UCSD-AML1 (cell line): ENCODE results near the gene FAM72B.
"Not testable (repeated sequence)": the region's sequence is repeated elsewhere in the genome, so short reads cannot be mapped to it uniquely, and the experiment has no call there.

ENCODE experiments used
- DNase-seq: peaks from one replicate; lab custom pipeline; 2025; ENCODE audit not compliant: unreplicated experiment; lab: John Stamatoyannopoulos, UW

Gene FAM72B

DNA sequence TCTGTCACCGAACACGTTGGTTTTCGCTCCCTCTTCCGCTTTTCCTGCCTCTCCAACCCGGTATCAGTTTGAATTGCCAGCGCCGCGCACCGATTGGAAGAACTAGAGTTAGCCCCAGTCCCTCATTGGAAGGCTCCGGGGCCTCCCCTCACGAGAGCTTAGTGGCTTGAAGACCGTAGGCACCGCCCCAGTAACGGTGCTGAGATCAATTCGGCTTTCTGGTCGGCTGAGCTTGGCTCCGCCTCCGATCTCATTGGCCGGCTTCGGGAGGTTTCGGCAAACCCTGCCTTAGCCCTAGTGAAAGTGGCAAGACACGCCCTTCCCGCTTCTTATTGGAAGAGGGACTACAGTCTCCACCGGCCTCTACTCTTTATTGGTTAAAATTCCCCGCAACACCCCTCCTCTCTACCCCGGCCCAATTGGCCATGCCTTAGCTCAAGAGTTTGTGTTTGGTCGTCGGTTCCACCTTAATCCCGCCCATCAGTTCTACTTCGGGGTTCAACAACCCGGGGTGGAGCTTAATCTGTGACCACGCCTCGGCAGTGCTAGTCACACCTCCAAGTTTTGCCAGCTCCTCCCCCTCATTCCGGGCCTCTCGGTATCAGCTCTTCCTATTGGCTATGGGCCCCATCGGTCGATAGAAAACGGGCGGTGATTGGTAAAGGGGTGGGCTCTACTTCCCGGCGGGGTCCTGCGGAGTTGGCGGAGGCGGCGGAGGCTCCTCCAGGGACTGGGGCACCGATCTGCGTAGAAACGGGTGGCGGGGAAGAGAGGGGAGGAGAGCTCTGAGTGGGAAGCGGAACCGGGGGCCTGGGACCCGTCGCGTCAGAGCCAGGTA is at the start of gene FAM72B, which contains the start of gene SRGAP2C:
FAM72B (minus strand) TSS at position 51 of the 838 bp plus-strand sequence. CDS start 851 bp downstream, outside the sequence.
SRGAP2C (plus strand) TSS at position 686 of the 838 bp plus-strand sequence. CDS start 2,472 bp downstream, outside the sequence.
- DNase-seq = peak; percentile 95

DNA sequence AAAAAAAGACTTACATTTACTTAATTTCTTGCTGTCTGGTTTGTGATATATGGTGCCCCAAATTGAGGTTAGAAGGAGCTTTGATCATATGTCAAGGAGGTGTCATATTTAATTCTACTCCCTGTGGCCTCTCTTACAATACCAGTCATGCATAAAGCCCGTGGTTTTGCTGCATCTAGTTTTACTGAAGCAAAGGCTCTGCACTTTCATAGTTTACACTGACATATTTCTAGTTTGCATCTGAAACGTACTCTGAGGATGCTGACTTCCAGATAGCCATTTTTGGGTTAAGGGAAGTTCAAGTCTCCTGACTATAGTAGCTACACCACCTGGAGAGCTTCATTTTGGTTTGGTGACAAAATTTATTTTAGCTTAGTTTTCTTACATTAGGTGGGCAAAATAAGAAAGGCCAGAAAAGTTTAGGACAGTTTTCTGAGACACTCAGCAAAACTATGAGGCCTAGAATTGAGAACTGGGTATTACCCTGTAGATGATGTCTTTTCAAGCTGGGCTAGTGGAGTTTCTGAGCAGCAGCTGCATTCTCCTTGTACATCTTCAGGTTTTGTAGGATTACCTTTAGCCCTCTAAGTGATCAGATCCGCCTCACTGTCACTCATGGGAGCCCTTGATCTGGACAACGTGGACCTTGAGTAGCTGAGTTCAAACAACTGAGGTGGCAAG is 48.4 kb upstream of the FAM72B start:
- not testable (repeated sequence) for DNase-seq

- not testable (repeated sequence) for DNase-seq
Measured at GRCh38 chr1:121230636-121231035, 46.5 kb upstream of the FAM72B start.

DNA sequence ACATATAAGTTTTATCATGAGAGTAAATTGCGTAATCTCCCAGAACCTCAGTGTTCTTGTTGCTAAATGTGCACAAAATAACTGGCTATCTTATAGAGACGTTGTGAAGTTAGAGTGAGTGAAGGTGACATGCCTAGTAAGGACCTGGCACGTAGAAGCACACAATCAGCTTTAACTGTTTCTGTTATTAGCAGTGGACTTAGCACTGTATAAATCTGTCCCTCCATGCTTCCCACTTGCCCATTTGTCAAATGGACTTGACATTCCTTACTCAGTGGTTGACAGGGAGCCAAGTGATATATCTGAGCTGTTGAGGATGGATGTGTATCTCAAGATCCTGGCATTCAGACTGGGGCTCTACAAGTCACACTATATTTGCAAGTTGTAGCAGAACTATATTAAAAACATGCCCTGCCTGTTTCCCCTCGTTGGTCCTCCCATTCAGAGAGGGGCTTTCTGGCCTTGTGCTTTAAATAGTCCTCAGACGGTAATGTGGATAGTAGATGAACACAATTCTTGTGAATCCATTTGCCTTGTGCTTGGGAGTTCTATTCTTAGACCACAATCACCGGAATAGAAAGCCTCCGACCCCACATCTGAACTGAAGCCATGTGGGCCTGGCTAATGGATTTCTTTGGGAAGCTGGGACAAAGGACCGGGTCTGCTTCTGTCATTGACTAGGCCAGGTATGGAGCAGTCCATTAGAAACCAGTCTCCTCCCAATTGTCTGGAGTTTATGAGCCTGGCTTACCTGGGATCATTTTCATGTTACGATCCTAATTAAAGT is 43.6 kb upstream of the FAM72B start:
- not testable (repeated sequence) for DNase-seq

DNA sequence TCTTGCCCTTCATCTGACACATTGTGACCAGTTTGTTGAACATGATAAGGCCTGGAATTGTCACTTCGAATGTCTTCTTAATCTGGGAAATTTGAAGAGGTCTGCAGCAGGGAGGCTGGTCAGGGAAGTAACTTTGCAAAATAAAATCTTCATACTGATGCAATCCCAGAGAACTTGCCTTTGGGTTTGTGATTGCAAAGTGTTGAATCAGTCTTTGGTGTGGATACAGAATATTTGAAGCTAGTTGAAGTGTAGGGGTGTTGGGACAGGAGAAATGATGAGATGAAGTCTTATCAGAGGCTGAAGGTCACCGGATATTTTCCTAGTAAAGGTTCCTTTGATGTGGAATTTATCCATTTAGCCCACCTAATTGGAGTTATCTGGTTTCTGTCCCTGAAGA is 42.8 kb upstream of the FAM72B start:
- not testable (repeated sequence) for DNase-seq

GRCh38 chr1:121226295-121226904 is 42.3 kb upstream of the FAM72B start:
- DNase-seq = not testable (repeated sequence)

DNA sequence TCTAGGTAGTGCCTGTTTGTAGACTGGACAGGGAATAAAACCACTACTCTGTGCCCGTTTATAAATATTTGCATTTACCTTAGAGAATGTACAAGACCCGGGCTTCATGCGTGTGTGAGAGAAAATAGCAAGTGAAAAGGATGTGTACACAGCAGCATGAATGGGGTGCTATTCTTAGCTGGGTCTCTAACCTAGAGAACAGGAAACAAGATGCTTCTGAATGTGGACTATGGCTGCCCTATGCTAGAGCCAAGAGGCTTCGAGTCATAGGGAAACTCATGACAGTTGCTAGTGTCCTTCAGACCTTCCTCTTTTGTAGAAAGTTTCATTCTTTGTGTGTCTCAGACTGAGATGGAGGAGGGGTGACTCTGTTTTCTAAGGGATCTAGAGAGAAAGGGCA is 40.6 kb upstream of the FAM72B start:
- DNase-seq = not testable (repeated sequence)

DNA sequence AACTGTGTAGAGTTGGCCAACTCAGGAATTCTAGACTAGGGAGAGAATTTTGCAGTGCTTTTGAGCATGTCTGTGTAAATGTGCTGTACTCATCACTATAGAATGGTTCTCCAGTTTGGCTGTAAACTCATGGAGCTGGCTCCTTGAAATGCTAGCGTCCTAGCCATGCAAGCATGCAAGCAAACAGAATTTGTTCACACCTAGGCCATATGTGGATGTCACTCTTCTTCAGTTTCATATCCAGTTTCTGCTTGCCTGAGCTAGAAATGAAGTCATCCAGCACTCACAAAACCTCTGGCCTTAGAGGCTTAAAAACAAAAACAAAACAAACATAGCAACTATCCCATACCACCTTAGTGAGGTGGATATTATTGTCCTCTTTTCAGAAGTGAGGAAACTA is 37.6 kb upstream of the FAM72B start:
- not testable (repeated sequence) for DNase-seq

- DNase-seq = not testable (repeated sequence)
Measured at GRCh38 chr1:121216676-121217075, 32.5 kb upstream of the FAM72B start.

DNA sequence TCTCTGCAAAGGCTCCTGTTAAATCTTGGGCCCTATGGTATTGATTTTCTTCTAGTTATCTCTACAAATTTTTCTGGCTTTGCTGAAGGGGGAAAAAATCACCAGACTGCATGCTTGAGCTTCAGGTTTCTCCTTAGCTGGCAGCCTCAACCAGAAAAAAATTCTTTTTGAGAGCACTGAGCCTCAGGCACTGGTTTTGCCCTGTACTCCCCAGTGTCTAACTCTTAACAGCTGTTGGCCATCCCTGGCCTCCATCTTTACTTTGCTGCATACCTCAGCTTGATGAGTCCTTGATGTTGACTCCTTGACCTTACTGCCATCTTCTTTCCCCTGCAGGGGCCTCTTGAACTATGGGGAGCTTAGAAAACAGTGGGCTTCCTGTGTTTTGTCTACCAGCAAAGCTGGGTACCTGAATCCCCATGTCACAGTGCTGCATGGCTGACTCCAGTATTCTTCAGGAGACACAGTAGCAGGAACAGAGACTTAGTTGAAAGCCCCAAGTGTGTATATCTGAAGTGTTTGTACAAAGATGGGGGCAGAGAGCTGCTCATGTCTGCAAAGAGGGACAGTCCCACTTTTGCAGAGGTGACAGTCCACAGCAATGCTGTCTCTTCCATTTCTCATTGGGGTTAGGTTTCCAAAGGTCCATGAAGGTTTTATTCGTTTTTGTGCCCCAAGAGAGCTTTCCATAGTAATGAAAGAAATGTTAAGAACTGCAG is 31.7 kb upstream of the FAM72B start:
- DNase-seq = not testable (repeated sequence)

DNA sequence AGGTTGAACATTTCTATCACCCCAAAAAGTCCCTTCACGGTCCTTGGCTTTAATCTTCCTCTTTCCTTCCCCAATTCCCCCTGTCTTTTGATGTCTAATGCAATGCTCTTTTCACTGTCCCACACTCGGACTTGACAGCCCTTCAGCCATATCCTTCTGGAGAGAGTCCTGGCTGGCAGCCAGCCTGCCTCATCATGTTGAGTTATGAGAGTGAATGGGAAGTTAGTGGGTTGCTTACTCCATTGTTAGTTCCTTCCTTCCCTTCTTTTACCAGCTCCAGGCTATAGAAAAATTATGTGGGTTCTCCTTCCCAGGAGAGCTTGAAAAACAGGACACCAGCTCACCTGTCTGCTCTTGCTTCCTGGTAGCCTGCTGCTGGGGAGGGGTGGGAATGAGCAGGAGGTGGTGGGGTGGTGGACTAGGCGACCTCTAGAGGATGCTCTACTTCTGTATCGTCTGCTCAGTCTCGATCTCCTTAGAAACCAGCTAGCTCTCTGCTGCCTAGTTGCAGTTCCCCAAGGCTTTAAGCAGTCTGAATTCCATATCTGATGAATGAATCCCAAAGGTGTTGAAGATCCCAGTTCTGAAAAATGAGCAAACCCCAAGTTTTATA is 30.5 kb upstream of the FAM72B start:
- not testable (repeated sequence) for DNase-seq

GRCh38 chr1:121213491-121213890 is 29.4 kb upstream of the FAM72B start:
- peak; percentile 6 for DNase-seq

GRCh38 chr1:121210778-121211177 is 26.6 kb upstream of the FAM72B start:
- DNase-seq = not testable (repeated sequence)

DNA sequence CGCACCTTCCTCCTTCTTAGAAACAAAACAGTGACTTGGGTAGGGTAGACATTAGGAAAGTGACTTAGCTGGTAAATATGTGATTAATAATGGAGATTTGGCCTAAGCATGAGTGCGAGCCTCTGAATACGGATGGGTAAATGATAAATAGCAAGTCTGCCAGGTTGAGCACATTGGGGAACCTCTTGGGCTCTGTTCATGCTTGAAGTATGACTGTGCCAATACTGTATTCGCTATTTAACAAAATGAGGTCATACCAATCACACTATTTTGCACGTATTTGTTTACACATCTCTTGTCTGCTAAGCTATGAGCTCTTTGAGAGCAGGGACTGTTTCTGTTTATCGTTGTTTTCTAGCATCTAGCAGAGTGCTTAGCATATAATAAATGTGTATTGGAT is 24.2 kb upstream of the FAM72B start:
- not testable (repeated sequence) for DNase-seq

GRCh38 chr1:121207328-121207727 is 23.2 kb upstream of the FAM72B start:
- not testable (repeated sequence) for DNase-seq

DNA sequence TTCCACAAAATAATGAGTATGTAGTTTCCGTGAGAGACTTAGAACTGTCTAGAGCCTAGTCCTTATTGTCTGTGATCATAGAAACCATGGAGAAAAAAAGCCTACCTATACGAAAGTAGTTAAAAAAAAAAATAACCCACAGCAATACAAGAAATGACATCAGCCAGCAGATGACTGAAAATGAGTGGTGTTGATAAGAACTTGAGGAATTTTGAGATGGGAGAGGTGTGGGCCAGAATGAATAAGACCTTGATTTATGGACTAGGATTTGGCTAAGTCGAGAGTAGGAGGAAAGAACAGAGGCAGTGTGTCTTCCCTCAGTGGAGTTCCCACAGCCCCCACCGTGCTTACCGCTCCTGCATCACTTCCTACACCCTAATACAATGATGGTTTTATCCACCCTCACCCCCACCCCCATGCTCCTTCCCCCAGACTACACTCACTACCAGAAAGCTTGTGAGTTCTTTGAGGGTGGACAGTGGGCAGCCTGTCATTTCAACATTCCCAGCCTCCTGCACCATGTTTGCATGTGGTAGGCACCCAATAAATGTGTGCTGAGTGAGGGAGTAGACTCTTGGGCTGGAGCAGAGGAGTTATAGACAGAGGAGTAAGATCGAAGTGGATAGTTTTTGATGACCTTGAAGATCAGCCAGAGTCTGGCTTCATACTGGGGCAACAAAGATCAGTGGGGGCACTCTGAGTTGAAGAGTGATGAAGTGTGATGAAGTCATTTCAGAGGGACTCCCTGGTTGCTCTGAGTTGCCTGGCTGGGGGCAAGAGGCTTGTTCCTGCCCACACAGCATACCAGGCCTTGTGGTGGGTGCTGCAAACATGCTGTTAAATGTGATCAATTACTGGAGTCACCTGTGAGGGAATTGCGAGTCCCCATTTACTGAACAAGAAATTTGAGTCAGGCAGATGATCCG is 21.9 kb upstream of the FAM72B start:
- not testable (repeated sequence) for DNase-seq

GRCh38 chr1:121202986-121203385 is 18.8 kb upstream of the FAM72B start:
- not testable (repeated sequence) for DNase-seq
